Activated CD8-positive, alpha-beta memory T cell treated with anti-CD3 and anti-CD28 coated beads, Interleukin-2, amount 50 U/mL, for 4 hours (primary cell): ENCODE measurements around the gene TNNI3.
A peak's percentile ranks its signal among the peaks of the same experiment; 100 is the strongest.

ENCODE experiments used
- DNase-seq: peaks from one replicate; pipeline ENCODE4 v3.0.0-alpha.2; 2020

Gene TNNI3

GRCh38 chr19:55146078-55146704, 11.3 kb downstream of the TNNI3 start:
- DNase-seq, result no peak

- no peak for DNase-seq
Measured at GRCh38 chr19:55145232-55145631, 12.3 kb downstream of the TNNI3 start.

DNA sequence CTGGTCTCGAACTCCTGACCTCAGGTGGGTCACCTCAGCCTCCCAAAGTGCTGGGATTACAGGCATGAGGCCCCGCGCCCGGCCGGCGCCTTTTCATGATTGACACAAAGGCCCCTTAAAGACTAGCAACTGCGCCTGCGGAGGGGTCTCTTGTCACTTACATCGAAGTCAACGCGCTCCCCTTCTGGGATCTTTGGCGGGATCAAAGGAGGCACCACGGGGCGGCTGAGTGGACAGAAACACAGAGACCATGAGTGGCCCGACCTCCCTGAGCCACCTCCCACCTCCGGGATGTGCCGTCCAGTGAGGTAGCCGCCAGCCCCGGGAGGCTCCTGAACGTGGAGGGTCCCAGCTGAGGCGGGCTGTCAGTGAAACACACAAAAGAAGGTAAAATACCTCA, 15.8 kb downstream of the TNNI3 start:
- no peak for DNase-seq

- no peak for DNase-seq
Measured at GRCh38 chr19:55137915-55138314, 19.6 kb downstream of the TNNI3 start.

DNA sequence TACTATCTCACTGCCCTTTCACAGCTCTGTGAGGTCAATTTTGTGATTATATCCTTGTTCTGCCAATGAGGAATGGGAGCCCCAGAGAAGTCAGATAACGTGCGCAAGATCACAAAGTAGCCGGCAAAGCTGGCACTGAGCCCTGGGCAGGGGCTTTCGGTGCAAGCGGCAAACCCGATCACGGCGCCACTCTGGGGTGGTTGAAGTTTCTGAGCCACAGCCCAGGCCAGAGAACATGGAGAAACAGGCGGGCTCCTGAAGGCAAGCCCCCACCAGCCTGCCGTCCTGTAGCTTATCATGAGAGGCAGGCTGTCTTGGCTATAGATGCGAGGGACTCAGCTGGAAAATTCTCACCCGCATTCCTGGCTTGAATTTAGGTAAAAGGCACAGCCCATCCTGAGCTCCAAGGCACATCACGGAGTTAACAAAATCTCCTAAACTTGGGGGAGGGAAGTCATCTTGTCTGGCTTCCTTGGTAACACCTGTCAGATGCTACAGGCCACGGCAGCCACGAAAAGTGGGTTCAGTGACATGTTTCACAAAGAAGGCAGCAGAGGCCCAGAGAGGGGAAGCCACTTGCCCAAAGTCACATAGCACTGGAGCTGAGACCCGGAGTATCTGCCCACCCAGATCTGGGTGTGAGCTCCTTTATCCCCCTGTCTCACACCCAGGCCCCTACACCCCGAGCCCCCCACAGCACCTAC, 21.0 kb downstream of the TNNI3 start:
- DNase-seq, result no peak

DNA sequence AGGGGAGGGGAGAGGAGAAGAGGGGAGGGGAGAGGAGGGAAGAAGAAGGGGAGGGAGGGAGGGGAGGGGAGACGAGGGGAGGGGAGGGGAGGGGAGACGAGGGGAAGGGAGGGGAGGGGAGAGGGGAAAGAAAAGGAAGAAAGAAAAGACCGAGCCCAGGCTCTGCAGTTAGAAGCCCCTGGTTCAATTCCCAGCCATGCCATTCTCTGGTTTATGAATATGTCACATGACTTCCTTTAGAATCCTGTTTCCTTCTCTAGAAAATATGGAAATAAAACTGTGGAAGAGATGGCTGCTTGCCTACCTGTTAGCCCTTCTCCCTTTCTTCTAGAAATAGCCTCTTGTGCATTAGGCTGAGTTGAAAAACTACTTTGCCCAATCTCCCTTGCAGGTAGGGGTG, 22.8 kb downstream of the TNNI3 start:
- DNase-seq, result no peak

GRCh38 chr19:55133639-55134444, 23.7 kb downstream of the TNNI3 start:
- no peak for DNase-seq

- DNase-seq, result no peak
Measured at GRCh38 chr19:55132453-55133129, 24.9 kb downstream of the TNNI3 start.

GRCh38 chr19:55131421-55131820, 26.1 kb downstream of the TNNI3 start:
- DNase-seq, result no peak

DNA sequence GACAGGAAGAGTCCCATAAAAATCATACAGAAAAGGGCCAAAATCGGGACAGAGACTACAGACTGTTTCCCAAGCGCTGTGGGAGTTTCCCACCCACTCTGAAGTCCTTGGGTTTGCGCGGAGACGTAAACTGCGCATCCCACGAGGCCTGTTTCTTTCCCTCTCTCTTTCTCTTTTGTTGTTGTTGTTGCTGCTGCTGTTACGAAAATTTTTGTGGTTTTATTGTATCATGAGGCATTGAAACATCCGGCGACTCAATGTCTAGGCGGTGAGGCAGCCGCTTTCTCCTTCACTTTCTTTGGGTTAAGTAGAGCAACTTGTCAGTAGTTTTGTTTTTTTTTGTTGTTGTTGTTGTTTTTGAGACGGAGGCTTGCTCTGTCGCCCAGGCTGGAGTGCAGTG, 38.5 kb downstream of the TNNI3 start:
- DNase-seq, result no peak

DNA sequence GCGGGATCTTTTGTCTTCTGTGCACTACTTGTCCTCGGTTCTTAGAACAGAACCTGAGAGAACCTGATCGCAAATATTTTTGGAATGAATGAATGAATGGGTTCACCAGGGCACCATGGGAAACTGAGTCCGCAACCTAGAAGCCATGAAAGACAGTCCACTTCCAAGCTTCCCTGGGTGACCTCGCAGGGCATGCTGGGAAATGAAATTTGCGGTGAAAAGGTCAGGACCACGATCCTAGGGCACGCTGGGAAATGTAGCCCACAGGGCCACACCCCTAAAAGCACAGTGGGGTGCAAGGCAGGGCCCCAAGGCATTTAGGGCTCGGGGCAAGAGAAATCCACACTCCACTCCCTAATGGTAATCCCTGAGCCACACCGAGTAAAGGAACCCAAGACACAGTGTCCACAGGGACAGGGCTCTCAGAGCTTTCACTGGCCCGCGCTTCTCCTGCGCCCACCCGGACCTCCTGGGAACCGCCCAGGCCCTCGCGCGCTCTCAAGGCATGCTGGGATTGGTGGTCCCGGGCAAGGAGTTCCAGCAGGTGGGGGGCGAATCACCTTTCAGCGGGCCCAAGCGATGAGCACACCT, 39.0 kb downstream of the TNNI3 start:
- no peak for DNase-seq

DNA sequence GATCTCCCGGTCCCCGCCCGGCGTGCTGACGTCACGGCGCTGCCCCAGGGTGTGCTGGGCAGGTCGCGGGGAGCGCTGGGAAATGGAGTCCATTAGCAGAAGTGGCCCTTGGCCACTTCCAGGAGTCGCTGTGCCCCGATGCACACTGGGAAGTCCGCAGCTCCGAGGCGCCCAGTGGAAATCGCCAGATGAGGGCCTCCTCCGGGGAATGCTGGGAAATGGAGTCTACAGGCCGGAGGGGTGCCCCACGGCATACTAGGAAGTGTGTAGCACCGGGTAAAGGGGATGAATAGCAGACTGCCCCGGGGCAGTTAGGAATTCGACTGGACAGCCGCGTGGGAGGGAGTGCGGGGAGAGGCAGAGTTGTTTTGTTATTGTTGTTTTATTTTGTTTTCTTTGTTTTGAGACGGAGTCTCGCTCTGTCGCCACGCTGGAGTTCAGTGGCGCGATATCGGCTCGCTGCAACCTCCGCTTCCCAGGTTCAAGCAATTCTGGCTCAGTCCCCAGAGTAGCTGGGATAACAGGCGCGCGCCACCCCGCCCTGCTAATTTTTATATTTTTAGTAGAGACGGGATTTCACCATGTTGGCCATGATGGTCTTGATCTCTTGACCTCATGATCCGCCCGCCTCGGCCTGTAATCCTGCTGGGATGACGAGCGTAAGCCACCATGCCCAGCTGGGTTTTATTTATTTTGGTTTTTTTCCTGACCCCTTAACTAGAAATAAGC, 39.7 kb downstream of the TNNI3 start:
- peak; percentile 98 for DNase-seq

DNA sequence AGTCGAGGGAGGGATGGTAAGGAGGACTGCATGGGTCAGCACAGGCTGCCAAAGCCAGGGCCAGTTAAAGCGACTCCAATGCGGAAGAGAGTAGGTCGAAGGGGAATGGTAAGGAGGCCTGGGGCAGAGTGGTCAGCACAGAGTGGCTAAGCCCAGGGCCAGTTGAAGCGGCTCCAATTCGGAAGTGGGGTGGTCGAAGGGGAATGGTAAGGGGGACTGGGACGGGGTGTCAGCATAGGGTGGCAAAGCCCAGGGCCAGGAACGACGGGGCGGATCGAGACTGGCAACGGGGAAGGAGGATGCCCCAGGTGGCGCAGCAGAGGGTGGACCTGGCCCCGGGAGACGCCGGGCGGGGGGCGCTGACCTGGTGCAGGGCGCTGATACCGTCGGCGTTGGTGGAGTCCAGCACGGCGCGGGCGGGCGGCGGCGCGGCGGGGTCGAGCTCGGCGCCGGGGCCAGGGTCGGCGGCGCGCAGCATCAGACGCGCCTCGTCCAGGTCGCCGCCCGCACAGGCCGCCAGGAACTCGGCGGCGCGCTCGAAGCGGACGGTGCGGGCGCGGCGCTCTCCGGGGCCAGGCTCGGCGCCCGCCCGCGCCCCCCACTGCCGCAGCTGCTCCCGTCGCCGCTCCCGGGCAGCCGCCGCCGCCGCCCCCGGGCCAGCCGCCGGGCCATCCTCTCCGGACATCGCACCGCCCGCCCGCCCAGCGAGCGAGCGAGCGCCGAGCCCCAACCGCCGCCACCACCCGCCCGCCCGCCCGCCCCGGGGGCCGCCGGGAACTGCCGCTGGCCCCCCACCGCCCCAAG, 40.5 kb downstream of the TNNI3 start, which contains the start of gene PPP1R12C:
TSS of gene PPP1R12C (minus strand) at position 779 of the 804 bp plus-strand sequence. CDS start at position 685, 94 bp downstream.
- no peak for DNase-seq

GRCh38 chr19:55116232-55116858, 41.2 kb downstream of the TNNI3 start:
- peak; percentile 47 for DNase-seq

DNA sequence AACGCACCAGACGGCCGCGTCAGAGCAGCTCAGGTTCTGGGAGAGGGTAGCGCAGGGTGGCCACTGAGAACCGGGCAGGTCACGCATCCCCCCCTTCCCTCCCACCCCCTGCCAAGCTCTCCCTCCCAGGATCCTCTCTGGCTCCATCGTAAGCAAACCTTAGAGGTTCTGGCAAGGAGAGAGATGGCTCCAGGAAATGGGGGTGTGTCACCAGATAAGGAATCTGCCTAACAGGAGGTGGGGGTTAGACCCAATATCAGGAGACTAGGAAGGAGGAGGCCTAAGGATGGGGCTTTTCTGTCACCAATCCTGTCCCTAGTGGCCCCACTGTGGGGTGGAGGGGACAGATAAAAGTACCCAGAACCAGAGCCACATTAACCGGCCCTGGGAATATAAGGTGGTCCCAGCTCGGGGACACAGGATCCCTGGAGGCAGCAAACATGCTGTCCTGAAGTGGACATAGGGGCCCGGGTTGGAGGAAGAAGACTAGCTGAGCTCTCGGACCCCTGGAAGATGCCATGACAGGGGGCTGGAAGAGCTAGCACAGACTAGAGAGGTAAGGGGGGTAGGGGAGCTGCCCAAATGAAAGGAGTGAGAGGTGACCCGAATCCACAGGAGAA, 42.0 kb downstream of the TNNI3 start:
- DNase-seq, result no peak

- DNase-seq, result no peak
Measured at GRCh38 chr19:55114566-55115145, 42.9 kb downstream of the TNNI3 start.

- no peak for DNase-seq
Measured at GRCh38 chr19:55113570-55114039, 43.9 kb downstream of the TNNI3 start.

DNA sequence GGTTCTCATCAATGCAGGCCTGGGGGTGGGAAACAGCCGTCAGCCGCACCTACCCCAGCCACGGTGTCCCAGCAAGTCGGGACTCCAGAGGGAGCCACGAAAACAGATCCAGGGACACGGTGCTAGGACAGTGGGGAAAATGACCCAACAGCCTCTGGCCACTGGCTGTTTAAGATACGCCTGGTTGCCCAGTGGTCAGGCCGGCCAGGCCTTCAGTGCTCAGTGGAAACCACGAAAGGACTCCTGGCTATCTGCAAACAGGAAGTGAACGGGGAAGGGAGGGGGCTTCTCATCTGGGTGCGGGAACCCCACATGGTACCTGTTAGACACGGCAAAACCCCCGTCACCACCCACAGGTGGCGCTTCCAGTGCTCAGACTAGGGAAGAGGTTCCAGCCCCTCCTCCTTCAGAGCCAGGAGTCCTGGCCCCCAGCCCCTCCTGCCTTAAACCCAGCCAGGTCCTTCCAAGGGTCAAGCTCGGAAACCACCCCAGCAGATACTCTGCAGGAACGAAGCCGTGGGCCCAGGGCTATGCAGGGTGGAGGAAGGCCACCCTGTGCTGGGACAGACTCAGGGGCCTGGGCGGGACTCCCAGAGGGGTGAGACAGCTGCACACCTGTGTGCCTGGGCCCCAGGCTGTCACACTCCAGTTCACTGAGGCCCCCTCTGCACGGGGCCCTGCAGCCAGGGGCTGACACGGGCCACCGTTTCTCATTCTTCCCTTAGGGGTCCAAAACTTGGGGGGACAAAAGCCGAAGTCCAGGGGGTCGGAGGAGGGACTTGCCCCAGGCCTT, 44.6 kb downstream of the TNNI3 start:
- DNase-seq, result no peak

GRCh38 chr19:55112246-55112776, 45.2 kb downstream of the TNNI3 start:
- no peak for DNase-seq
